GM18907 (cell line): ENCODE results near the gene TNFSF4.

ENCODE experiments used
- ATAC-seq: cut with Tn5 transposase; IDR thresholded peaks from one replicate; pipeline ENCODE4 v1.9.1; 2021; ENCODE audit warnings: mild to moderate bottlenecking, moderate library complexity; ENCODE audit not compliant: unreplicated experiment

Gene TNFSF4

GRCh38 chr1:173212952-173213491 lies 5.9 kb upstream of the TNFSF4 start:
- peak; percentile 89 for ATAC-seq

DNA sequence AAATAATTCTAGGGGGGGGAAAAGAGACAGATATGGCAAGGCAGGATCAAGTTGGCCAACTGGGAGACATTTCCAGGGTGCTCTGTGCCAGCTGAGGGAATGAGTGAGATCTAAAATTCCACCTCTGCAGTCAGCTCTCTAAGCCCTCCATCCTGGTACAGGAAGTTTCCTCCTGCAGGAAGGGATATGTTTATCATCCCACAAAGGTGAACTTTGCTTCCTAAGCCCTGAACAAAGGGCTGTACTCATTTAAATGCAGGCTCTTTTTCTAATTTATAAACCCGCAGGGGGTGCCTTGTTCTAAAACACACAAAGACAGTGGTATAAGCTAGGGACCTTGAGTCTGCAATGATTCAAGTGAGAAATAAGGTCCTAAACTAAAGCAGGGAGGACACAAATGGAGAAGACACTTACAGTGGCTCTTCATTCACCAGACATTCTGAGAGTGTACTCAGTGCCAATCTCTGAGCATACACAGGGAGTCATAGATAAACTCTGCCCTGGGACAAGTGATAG lies 3.6 kb upstream of the TNFSF4 start:
- no peak for ATAC-seq

GRCh38 chr1:173210283-173210682 lies 3.2 kb upstream of the TNFSF4 start:
- no peak for ATAC-seq

- no peak for ATAC-seq
Measured at GRCh38 chr1:173208868-173209267, 1.7 kb upstream of the TNFSF4 start.

GRCh38 chr1:173208146-173208545 lies 1.0 kb upstream of the TNFSF4 start:
- ATAC-seq, result no peak

DNA sequence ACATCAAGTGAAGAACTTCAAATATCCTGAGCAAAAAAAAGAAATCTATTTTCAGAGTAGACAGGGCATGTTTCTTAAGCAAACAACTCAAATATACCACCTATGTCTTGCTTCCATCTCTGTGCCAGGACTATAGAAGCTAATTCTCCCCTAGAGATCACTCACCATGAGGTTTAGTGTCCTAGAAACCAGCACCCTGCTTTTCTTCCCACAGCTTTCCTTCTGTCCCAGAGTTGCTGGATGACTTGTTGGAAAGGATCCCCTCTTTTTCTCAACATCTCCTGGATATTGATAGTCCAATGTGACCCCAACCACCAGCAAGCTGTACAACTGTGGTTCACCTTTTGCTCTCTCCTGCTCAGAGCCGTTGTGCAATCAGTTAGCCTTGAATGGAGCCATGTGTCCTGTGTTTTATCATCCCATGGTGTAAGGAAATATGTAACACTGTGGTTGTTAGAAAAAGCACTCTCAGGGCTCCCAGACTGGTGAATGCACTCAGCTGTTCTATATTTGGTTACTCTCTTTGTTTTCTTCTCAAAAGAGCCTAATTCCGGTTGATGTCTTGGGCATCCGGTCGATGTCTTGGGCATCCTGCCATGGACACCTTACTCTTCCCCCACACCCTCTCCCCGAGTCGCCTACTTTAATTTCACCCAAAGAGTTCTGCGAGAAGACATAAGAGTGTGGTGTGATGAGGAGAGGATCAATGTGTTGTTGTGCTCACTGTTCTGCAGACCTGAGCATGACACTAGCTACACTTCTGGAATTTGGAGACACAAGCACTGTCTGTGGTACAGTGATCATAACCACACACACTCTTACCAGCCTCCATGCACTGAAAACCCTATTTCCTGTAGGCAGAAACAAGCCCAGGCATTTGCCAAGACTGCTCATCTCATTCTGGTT lies 1.7 kb downstream of the TNFSF4 start:
- peak; percentile 65 for ATAC-seq

DNA sequence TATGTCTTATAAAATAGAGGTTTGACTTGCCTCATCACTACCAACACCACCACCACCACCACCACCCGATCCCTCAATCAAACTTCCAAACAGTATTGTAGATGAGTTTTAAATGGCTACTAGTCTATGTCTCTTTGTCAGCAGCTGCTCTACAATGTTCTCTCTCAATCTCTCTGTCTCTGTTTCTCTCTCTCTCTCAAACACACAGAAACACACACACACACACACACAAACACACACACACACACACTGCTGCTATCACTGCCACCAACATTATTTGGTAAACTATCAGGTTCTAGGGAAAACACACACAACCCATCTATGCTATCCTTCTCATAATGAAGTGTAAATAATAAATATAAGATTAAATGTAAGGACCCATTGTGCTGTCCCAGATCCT lies 2.4 kb downstream of the TNFSF4 start:
- ATAC-seq, result no peak

DNA sequence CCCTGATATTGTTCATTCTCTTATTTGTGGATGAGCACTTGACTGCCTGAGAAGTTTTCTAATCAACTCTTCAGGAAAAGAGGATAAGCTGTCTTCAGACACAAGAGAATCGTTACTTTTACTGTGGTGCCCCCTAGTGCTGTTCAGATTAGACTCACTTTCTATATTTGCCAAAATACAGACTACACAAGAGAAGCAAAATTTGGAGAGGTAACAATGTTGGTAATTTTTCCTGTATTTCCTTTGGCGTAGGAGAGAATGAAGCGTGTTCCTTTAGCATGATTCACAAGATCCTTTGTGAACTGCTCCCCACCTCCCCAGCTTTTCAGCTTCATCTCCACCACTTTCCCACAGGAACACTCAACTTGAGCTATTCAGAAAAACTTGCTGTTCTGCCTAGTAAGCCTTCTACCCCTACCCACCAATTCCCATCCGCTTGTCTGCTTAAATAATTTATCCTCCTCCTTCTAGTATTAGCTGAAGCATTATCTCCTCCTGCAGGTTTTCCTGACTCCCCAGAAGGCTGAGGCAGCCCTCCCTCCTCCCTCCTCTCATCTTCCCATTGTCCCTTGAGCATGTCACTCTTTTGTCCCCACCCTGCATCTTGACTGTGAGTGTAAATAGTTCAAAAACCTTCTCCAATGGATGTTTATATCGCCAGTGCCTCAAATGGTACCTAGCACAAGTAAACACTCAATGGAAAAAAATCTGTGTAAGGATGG lies 4.5 kb downstream of the TNFSF4 start:
- ATAC-seq, result no peak

DNA sequence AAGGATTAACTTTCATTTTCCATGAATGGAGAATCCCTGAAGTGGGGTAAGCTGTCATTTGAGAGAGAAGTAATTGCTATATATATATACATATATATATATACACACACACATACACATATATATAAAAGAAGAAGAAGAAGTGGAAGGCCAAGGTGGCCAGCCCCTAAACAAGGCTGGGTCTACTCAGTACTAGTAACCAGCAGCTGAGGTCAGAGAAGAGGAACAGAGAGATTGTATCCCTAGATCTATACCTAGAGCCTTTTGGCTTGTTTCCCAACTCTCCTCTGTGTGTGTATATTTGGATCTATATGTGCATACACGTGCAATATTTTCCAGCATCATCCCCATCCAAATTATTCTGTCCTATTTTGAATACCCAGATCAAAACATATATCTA lies 5.2 kb downstream of the TNFSF4 start:
- ATAC-seq, result no peak

- ATAC-seq, result peak; percentile 92
Measured at GRCh38 chr1:173195596-173196088, 11.5 kb downstream of the TNFSF4 start.

GRCh38 chr1:173193639-173194038 lies 13.5 kb downstream of the TNFSF4 start:
- ATAC-seq, result no peak

- ATAC-seq, result no peak
Measured at GRCh38 chr1:173191011-173191705, 16.0 kb downstream of the TNFSF4 start.

GRCh38 chr1:173190101-173190936 lies 16.8 kb downstream of the TNFSF4 start:
- ATAC-seq, result no peak

DNA sequence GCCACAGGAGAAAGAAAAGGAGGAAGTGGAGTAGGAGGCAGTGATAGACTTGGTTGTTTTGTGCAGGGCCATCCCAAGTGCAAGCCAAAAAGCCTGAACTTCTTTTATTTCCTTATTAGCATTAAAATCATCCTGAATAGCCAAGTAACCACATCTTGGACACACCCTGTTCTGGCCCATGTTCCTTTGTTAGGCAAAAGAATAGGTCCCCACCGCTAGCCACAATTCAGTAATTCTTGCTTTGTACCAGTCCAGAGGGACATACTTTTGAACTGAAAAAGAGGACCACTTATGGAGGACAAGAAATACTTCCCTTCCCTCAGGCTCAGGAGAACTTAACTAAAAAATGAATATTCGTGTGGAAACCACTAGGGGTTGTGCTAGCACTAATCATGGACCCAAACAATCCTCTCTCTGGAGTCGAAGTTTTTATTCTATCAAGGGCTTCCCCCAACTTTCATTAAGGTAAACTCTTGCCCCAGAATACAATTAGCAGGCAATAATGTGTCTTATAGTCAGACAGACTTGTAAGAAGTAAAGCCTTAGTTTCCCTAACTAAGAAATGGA lies 19.4 kb downstream of the TNFSF4 start:
- ATAC-seq, result no peak

DNA sequence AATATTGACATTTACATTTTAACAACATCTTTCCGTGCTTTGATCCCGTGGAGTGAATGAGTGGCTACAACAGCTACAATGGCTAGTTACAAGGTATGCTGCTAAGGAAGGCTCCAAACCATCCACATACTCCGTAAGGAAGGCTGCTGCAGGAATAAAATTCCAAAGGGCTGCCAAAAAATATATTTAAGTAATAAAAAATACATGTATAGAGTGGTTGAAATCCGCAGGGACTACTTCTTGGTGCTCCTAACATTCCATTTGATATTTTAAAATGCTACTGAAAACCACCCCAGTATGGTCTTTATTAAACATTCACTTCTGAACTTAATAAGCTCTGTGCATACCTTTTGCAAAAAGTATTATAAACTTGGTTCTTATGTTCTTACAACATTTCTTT lies 25.3 kb downstream of the TNFSF4 start:
- no peak for ATAC-seq

DNA sequence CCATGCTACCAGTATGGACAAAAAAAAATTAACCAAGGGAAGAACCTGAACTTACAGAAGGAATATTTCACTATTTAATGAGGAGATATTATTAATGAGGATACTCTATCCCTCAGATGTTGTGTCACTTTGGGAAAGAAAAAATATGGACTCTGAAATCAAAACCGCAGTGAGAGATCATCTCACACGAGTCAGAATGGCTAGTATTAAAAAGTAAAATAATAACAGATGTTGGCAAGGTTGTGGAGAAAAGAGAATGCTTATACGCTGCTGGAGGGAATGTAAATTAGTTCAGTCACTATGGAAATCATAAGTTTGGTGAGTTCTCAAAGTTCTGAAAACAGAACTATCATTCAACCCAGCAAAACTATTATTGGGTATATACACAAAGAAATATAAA lies 30.9 kb downstream of the TNFSF4 start:
- ATAC-seq, result no peak

- ATAC-seq, result no peak
Measured at GRCh38 chr1:173175514-173176145, 31.5 kb downstream of the TNFSF4 start.

DNA sequence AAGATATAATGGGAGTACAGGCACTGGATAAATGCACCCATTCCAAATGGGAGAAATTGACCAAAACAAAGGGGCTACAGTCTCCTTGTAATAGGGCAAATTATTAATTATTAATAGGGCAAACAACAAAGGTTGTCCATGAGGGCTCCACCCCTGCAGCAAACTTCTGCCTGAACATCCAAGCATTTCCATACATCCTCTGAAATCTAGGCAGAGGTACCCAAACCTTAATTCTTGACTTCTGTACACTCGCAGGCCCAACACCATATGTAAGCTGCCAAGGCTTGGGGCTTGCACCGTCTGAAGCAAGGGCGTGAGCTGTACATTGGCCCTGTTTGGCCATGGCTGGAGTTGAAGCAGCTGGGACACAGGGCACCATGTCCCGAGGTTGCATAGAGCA lies 33.7 kb downstream of the TNFSF4 start:
- ATAC-seq, result no peak

- no peak for ATAC-seq
Measured at GRCh38 chr1:173171152-173171551, 36.0 kb downstream of the TNFSF4 start.
